GM23248 (cell line): ENCODE results near the gene EOLA1.

Experiments
- EZH2 ChIP-seq: fragments of 200-600 bp; sonication (generic); IDR thresholded peaks from 2 replicates; pipeline ENCODE4 v1.6.1; 2018; ENCODE audit warnings: antibody characterized with exemption, mild to moderate bottlenecking; ENCODE audit not compliant: insufficient read depth, poor library complexity, severe bottlenecking
- EZH2phosphoT487 ChIP-seq: fragments of 200-600 bp; sonication (generic); IDR thresholded peaks from 2 replicates; pipeline ENCODE4 v1.6.1; 2018; ENCODE audit warnings: antibody characterized with exemption, moderate library complexity, mild to moderate bottlenecking, low read depth; ENCODE audit not compliant: insufficient read depth

GRCh38 chrX:149494844-149495565 lies 45.8 kb upstream of the EOLA1 start:
- no peak for TF ChIP-seq EZH2
- TF ChIP-seq EZH2phosphoT487: no peak
